Measurements from ENCODE around the gene GIMAP8.
"Not testable (repeated sequence)": the region's sequence is repeated elsewhere in the genome, so short reads cannot be mapped to it uniquely, and the experiment has no call there.

The GIMAP8 gene

GRCh38 chr7:150441524-150441923 is 8.9 kb upstream of the GIMAP8 start:
- DNase-seq, result no peak

- no peak for DNase-seq
Observed at GRCh38 chr7:150442811-150443210, 7.6 kb upstream of the GIMAP8 start.

- no peak for DNase-seq
Observed at GRCh38 chr7:150443793-150444540, 6.5 kb upstream of the GIMAP8 start.

- no peak for DNase-seq
Observed at GRCh38 chr7:150444674-150445365, 5.6 kb upstream of the GIMAP8 start.

- no peak for DNase-seq
Observed at GRCh38 chr7:150446288-150446938, 4.0 kb upstream of the GIMAP8 start.

GRCh38 chr7:150447966-150448788 is 2.3 kb upstream of the GIMAP8 start:
- DNase-seq, result no peak

GRCh38 chr7:150448789-150449147 is 1.7 kb upstream of the GIMAP8 start:
- DNase-seq, result peak; percentile 87

- DNase-seq, result no peak
Observed at GRCh38 chr7:150449206-150449952, 1.1 kb upstream of the GIMAP8 start.

GRCh38 chr7:150451097-150451793 is 815 bp downstream of the GIMAP8 start:
- DNase-seq, result peak; percentile 54 to 58

GRCh38 chr7:150451833-150452461 is 1.5 kb downstream of the GIMAP8 start:
- DNase-seq, result no peak

GRCh38 chr7:150453181-150453580 is 2.8 kb downstream of the GIMAP8 start:
- DNase-seq, result no peak

- no peak for DNase-seq
Observed at GRCh38 chr7:150453892-150454291, 3.5 kb downstream of the GIMAP8 start.

GRCh38 chr7:150457064-150457463 is 6.6 kb downstream of the GIMAP8 start:
- DNase-seq, result not testable (repeated sequence)

GRCh38 chr7:150458235-150458634 is 7.8 kb downstream of the GIMAP8 start:
- DNase-seq, result no peak

GRCh38 chr7:150458756-150459155 is 8.3 kb downstream of the GIMAP8 start:
- DNase-seq, result no peak

- no peak for DNase-seq
Observed at GRCh38 chr7:150461520-150461919, 11.1 kb downstream of the GIMAP8 start.

GRCh38 chr7:150462413-150462812 is 12.0 kb downstream of the GIMAP8 start:
- no peak for DNase-seq

- DNase-seq, result no peak
Observed at GRCh38 chr7:150463461-150463860, 13.0 kb downstream of the GIMAP8 start.

GRCh38 chr7:150464962-150465361 is 14.5 kb downstream of the GIMAP8 start:
- no peak for DNase-seq

GRCh38 chr7:150465414-150465813 is 15.0 kb downstream of the GIMAP8 start:
- no peak for DNase-seq

GRCh38 chr7:150466477-150466876 is 16.0 kb downstream of the GIMAP8 start:
- no peak for DNase-seq

All from activated CD4-positive, alpha-beta T cell treated with anti-CD3 and anti-CD28 coated beads, Interleukin-2, amount 50 U/mL, for 4 hours (primary cell).